ENCODE results near the gene FXYD7. TPM values are rescaled to one million over a fixed set of nuclear protein-coding genes. Genes with fewer than 3 reads are reported as not detected.

Gene FXYD7
- total and polyA plus RNA-seq, 3 experiments from 2014 or later, result 0.60 to 12.9 (median 1.0) TPM

- H3K27ac ChIP-seq (ENCODE audit: low read depth, low read length), result no peak overlapping the region
- no peaks in the 10 kb centered on the region for H3K36me3 ChIP-seq (ENCODE audit: insufficient read depth, low read length)
- no peaks in the 10 kb centered on the region for H3K4me1 Mint-ChIP-seq
- no peaks in the 10 kb centered on the region for H3K4me1 ChIP-seq (ENCODE audit: insufficient read depth, low read length)
- DNase-seq, result no peak
- H3K9me3 ChIP-seq (ENCODE audit: low read length), result no peaks in the 10 kb centered on the region
- no peaks in the 10 kb centered on the region for H3K9me3 Mint-ChIP-seq
- no peaks in the 10 kb centered on the region for H3K36me3 Mint-ChIP-seq
- no peaks in the 10 kb centered on the region for H3K27me3 ChIP-seq (ENCODE audit: insufficient read depth, low read length, poor library complexity, severe bottlenecking)
- CTCF ChIA-PET, result interaction anchor here (1.2 kb wide), 1 partner anchor 63 kb away, joined by 3 read pairs; no protein-coding TSS in a partner anchor
- H3K4me3 ChIP-seq (ENCODE audit: low read length), result no peak overlapping the region
- no peak overlapping the region for H3K4me3 Mint-ChIP-seq
- POLR2A ChIA-PET, result no interaction called here
- H3K27me3 Mint-ChIP-seq, result peaks cover 2 to 10% of the 10 kb centered on the region in 2 donors
- peak overlapping the region in 1 of 8 donors; percentile 88 for H3K27ac Mint-ChIP-seq
Observed at GRCh38 chr19:35106898-35107541, 36.0 kb upstream of the FXYD7 start.

- H3K4me3 Mint-ChIP-seq, result no peak overlapping the region
- POLR2A ChIA-PET, result no interaction called here
Observed at GRCh38 chr19:35107545-35107944, 35.5 kb upstream of the FXYD7 start.

GRCh38 chr19:35108730-35109129 is 34.3 kb upstream of the FXYD7 start:
- Histone ChIP-seq H3K9me3 (ENCODE audit: low read length) (no peaks in the 10 kb centered on the region), H3K4me1 (ENCODE audit: insufficient read depth, low read length) (no peaks in the 10 kb centered on the region), H3K27ac (ENCODE audit: low read depth, low read length) (no peak overlapping the region), H3K27me3 (ENCODE audit: insufficient read depth, low read length, poor library complexity, severe bottlenecking) (no peaks in the 10 kb centered on the region), H3K4me3 (ENCODE audit: low read length) (no peak overlapping the region), H3K36me3 (ENCODE audit: insufficient read depth, low read length) (no peaks in the 10 kb centered on the region)
- Mint-ChIP-seq H3K27me3 (peaks cover 2 to 11% of the 10 kb centered on the region in 2 donors), H3K27ac (no peak overlapping the region), H3K4me1 (no peaks in the 10 kb centered on the region), H3K4me3 (no peak overlapping the region), H3K36me3 (no peaks in the 10 kb centered on the region), H3K9me3 (no peaks in the 10 kb centered on the region)
- ChIA-PET POLR2A (no interaction called here), CTCF (no interaction called here)
- DNase-seq, result no peak

More at GRCh38 chr19:35107545-35107944, 35.5 kb upstream of the FXYD7 start:
- no peaks in the 10 kb centered on the region for H3K27me3 ChIP-seq (ENCODE audit: insufficient read depth, low read length, poor library complexity, severe bottlenecking)
- H3K27ac Mint-ChIP-seq, result no peak overlapping the region
- H3K36me3 ChIP-seq (ENCODE audit: insufficient read depth, low read length), result no peaks in the 10 kb centered on the region
- no peak overlapping the region for H3K4me3 ChIP-seq (ENCODE audit: low read length)
- no peaks in the 10 kb centered on the region for H3K36me3 Mint-ChIP-seq
- CTCF ChIA-PET, result interaction anchor here (0.6 kb wide), 1 partner anchor 596 kb away, joined by 3 read pairs; no protein-coding TSS in a partner anchor
- H3K9me3 Mint-ChIP-seq, result no peaks in the 10 kb centered on the region
- H3K4me1 Mint-ChIP-seq, result no peaks in the 10 kb centered on the region
- no peak for DNase-seq
- H3K27me3 Mint-ChIP-seq, result peaks cover 2 to 11% of the 10 kb centered on the region in 2 donors
- H3K4me1 ChIP-seq (ENCODE audit: insufficient read depth, low read length), result no peaks in the 10 kb centered on the region
- no peak overlapping the region for H3K27ac ChIP-seq (ENCODE audit: low read depth, low read length)
- H3K9me3 ChIP-seq (ENCODE audit: low read length), result no peaks in the 10 kb centered on the region

GRCh38 chr19:35109395-35110112 is 33.5 kb upstream of the FXYD7 start:
- Histone ChIP-seq H3K36me3 (ENCODE audit: insufficient read depth, low read length) (no peaks in the 10 kb centered on the region), H3K9me3 (ENCODE audit: low read length) (no peaks in the 10 kb centered on the region), H3K4me3 (ENCODE audit: low read length) (no peak overlapping the region), H3K27ac (ENCODE audit: low read depth, low read length) (no peak overlapping the region), H3K27me3 (ENCODE audit: insufficient read depth, low read length, poor library complexity, severe bottlenecking) (no peaks in the 10 kb centered on the region), H3K4me1 (ENCODE audit: insufficient read depth, low read length) (peaks cover 3% of the 10 kb centered on the region)
- POLR2A ChIA-PET, result no interaction called here
- no peaks in the 10 kb centered on the region for H3K36me3 Mint-ChIP-seq
- H3K27me3 Mint-ChIP-seq, result peaks cover 4 to 11% of the 10 kb centered on the region in 2 donors
- H3K9me3 Mint-ChIP-seq, result no peaks in the 10 kb centered on the region
- H3K4me3 Mint-ChIP-seq, result no peak overlapping the region
- no peak for DNase-seq
- CTCF ChIA-PET, result interaction anchor here (0.6 kb wide), 1 partner anchor 108 kb away, joined by 3 read pairs; no protein-coding TSS in a partner anchor
- H3K4me1 Mint-ChIP-seq, result peaks cover 2 to 3% (median 2%) of the 10 kb centered on the region in 3 donors
- peak overlapping the region in 1 of 8 donors; percentile 24 for H3K27ac Mint-ChIP-seq

- H3K4me3 Mint-ChIP-seq, result no peak overlapping the region
- H3K27ac Mint-ChIP-seq, result no peak overlapping the region
- CTCF ChIA-PET, result interaction anchor here (1.4 kb wide), 2 partner anchors 30 to 105 kb away, joined by 4 read pairs; no protein-coding TSS in a partner anchor
Observed at GRCh38 chr19:35110974-35111373, 32.1 kb upstream of the FXYD7 start.

GRCh38 chr19:35112995-35113688 is 29.9 kb upstream of the FXYD7 start:
- no peaks in the 10 kb centered on the region for H3K9me3 Mint-ChIP-seq
- CTCF ChIA-PET, result no interaction called here

More at GRCh38 chr19:35110974-35111373, 32.1 kb upstream of the FXYD7 start:
- Mint-ChIP-seq H3K27me3 (peaks cover 5 to 11% of the 10 kb centered on the region in 2 donors), H3K36me3 (no peaks in the 10 kb centered on the region), H3K4me1 (peaks cover 5 to 6% (median 5%) of the 10 kb centered on the region in 3 donors), H3K9me3 (no peaks in the 10 kb centered on the region)
- Histone ChIP-seq H3K27me3 (ENCODE audit: insufficient read depth, low read length, poor library complexity, severe bottlenecking) (no peaks in the 10 kb centered on the region), H3K36me3 (ENCODE audit: insufficient read depth, low read length) (no peaks in the 10 kb centered on the region), H3K4me1 (ENCODE audit: insufficient read depth, low read length) (peaks cover 8% of the 10 kb centered on the region), H3K4me3 (ENCODE audit: low read length) (no peak overlapping the region), H3K27ac (ENCODE audit: low read depth, low read length) (no peak overlapping the region), H3K9me3 (ENCODE audit: low read length) (no peaks in the 10 kb centered on the region)
- POLR2A ChIA-PET, result no interaction called here
- DNase-seq, result no peak

GRCh38 chr19:35114353-35115176 is 28.5 kb upstream of the FXYD7 start:
- H3K27me3 Mint-ChIP-seq, result peaks cover 5 to 8% of the 10 kb centered on the region in 2 donors
- H3K27ac ChIP-seq (ENCODE audit: low read depth, low read length), result no peak overlapping the region
- H3K4me1 Mint-ChIP-seq, result peaks cover 5 to 6% (median 5%) of the 10 kb centered on the region in 3 donors
- peak overlapping the region in 1 of 8 donors; percentile 74 for H3K27ac Mint-ChIP-seq
- no peaks in the 10 kb centered on the region for H3K36me3 ChIP-seq (ENCODE audit: insufficient read depth, low read length)
- DNase-seq, result peak; percentile 41 to 78 (median 56)
- H3K36me3 Mint-ChIP-seq, result peaks cover 0 to 2% (median 0%) of the 10 kb centered on the region in 3 donors
- no peaks in the 10 kb centered on the region for H3K27me3 ChIP-seq (ENCODE audit: insufficient read depth, low read length, poor library complexity, severe bottlenecking)
- H3K9me3 Mint-ChIP-seq, result no peaks in the 10 kb centered on the region
- ChIA-PET CTCF (interaction anchor here (0.9 to 1.6 kb wide), 8 partner anchors 10 to 160 kb away, joined by 3 to 6 read pairs (median 4); partner anchors contain the start of gene LGI4), POLR2A (no interaction called here)
- peak overlapping the region in 2 of 7 donors; percentile 32 to 65 for H3K4me3 Mint-ChIP-seq
- no peaks in the 10 kb centered on the region for H3K9me3 ChIP-seq (ENCODE audit: low read length)
- no peak overlapping the region for H3K4me3 ChIP-seq (ENCODE audit: low read length)
- H3K4me1 ChIP-seq (ENCODE audit: insufficient read depth, low read length), result peaks cover 8% of the 10 kb centered on the region

More at GRCh38 chr19:35112995-35113688, 29.9 kb upstream of the FXYD7 start:
- Mint-ChIP-seq H3K27ac (peak overlapping the region in 1 of 8 donors; percentile 38), H3K4me1 (peaks cover 5 to 6% (median 5%) of the 10 kb centered on the region in 3 donors), H3K27me3 (peaks cover 5 to 11% of the 10 kb centered on the region in 2 donors), H3K4me3 (no peak overlapping the region), H3K36me3 (peaks cover 0 to 2% (median 0%) of the 10 kb centered on the region in 3 donors)
- Histone ChIP-seq H3K36me3 (ENCODE audit: insufficient read depth, low read length) (no peaks in the 10 kb centered on the region), H3K27ac (ENCODE audit: low read depth, low read length) (no peak overlapping the region), H3K9me3 (ENCODE audit: low read length) (no peaks in the 10 kb centered on the region), H3K4me3 (ENCODE audit: low read length) (no peak overlapping the region), H3K4me1 (ENCODE audit: insufficient read depth, low read length) (peaks cover 8% of the 10 kb centered on the region), H3K27me3 (ENCODE audit: insufficient read depth, low read length, poor library complexity, severe bottlenecking) (no peaks in the 10 kb centered on the region)
- POLR2A ChIA-PET, result no interaction called here
- DNase-seq, result no peak
